HCT116 (cell line): Measurements from ENCODE around the gene AMDHD1. TPM values are rescaled to one million over a fixed set of nuclear protein-coding genes. Genes with fewer than 3 reads are reported as not detected.

ENCODE experiments used
- ATAC-seq: fragments of 200-7000 bp; cut with Tn5 transposase; 2 replicates; pipeline ENCODE4 v1.9.1; 2020; ENCODE audit warnings: mild to moderate bottlenecking, moderate library complexity
- BruUV-seq: library from RNA; stranded (reverse); fragments of 400-500 nt; replicated peaks from 2 replicates; lab custom pipeline; 2021; lab: Mats Ljungman, UMichigan
- CTCF ChIA-PET: fragments of 300-600 bp; sonication (Branson Sonifier 250); formaldehyde crosslinking; loops from one replicate; lab custom pipeline; 2021; ENCODE audit warnings: antibody characterized with exemption; lab: Charles Lee
- POLR2A ChIA-PET: fragments of 300-600, 350-600 bp; sonication (Branson Sonifier 250); formaldehyde crosslinking; loops from one replicate; lab custom pipeline; 2021; ENCODE audit warnings: antibody characterized with exemption; lab: Charles Lee
- RAD21 ChIA-PET, 2 experiments: fragments of 300-600 bp; sonication (Branson Sonifier 250); formaldehyde crosslinking; loops; one replicate each; lab custom pipeline; 2023; ENCODE audit warnings: low total read pairs in 2 of 2; ENCODE audit not compliant: uncharacterized antibody in 2 of 2, unreplicated experiment in 2 of 2, low non-redundant PET in 1 of 2; lab: Charles Lee
- DNase-seq: peaks from one replicate; pipeline ENCODE4 v3.0.0-alpha.2; 2010; ENCODE audit warnings: low read depth, low spot score
- H2AFZ ChIP-seq: fragments of 200-600 bp; shearing (Covaris generic), sonication (generic); 2 replicates; pipeline ENCODE4 v1.6.1; 2017; ENCODE audit warnings: low read depth, mixed run types, mixed read lengths, antibody characterized with exemption, low read length; ENCODE audit not compliant: poor library complexity, severe bottlenecking
- H3K27ac ChIP-seq: 2 replicates; pipeline ENCODE4 v1.5.1; 2012; ENCODE audit warnings: low read depth, low read length
- H3K27me3 ChIP-seq: fragments of 200-600 bp; sonication (generic); 2 replicates; pipeline ENCODE4 v1.6.1; 2016; ENCODE audit warnings: mixed run types, low read length, mixed read lengths; ENCODE audit not compliant: insufficient read depth
- H3K36me3 ChIP-seq, 2 experiments: fragments of 200-500 bp in 1 of 2; fragments of 200-600 bp in 1 of 2; sonication (Bioruptor generic) in 1 of 2; sonication (generic) in 1 of 2; 2 replicates each; pipeline versions ENCODE4 v1.5.1 to v1.6.1; 2014 to 2016; ENCODE audit warnings: low read length in 2 of 2, inconsistent platforms in 1 of 2, mixed read lengths in 1 of 2, mixed run types in 1 of 2; ENCODE audit not compliant: insufficient read depth in 2 of 2, control insufficient read depth in 1 of 2
- H3K4me1 ChIP-seq, 2 experiments: fragments of 200-600 bp in 1 of 2; sonication (generic) in 1 of 2; 2 replicates each; pipeline versions ENCODE4 v1.5.1 to v1.6.1; 2012 to 2017; ENCODE audit warnings: low read length in 2 of 2, inconsistent platforms in 1 of 2, mild to moderate bottlenecking in 1 of 2, mixed read lengths in 1 of 2, mixed run types in 1 of 2, moderate library complexity in 1 of 2; ENCODE audit not compliant: insufficient read depth in 2 of 2, control insufficient read depth in 1 of 2
- H3K4me2 ChIP-seq: fragments of 200-600 bp; sonication (generic); 2 replicates; pipeline ENCODE4 v1.6.1; 2017; ENCODE audit warnings: mixed run types, low read length, mixed read lengths
- H3K4me3 ChIP-seq, 2 experiments: fragments of 200-600 bp in 1 of 2; sonication (generic) in 1 of 2; replicated peaks in 1 of 2; 2 replicates each; pipeline ENCODE4 v1.5.1; 2011 to 2016; ENCODE audit warnings: low read length in 2 of 2, control low read depth in 1 of 2, low read depth in 1 of 2, mild to moderate bottlenecking in 1 of 2, mixed read lengths in 1 of 2, mixed run types in 1 of 2
- H3K79me2 ChIP-seq: fragments of 200-600 bp; sonication (generic); 2 replicates; pipeline ENCODE4 v1.6.1; 2017; ENCODE audit warnings: mild to moderate bottlenecking, mixed run types, low read length, moderate library complexity, mixed read lengths; ENCODE audit not compliant: insufficient read depth
- H3K9ac ChIP-seq: fragments of 200-600 bp; sonication (generic); 2 replicates; pipeline ENCODE4 v1.6.1; 2016; ENCODE audit warnings: low read length, mixed read lengths
- H3K9me2 ChIP-seq: fragments of 200-600 bp; sonication (generic), shearing (Covaris generic); 2 replicates; pipeline ENCODE4 v1.6.1; 2017; ENCODE audit warnings: mixed run types, mild to moderate bottlenecking, moderate library complexity; ENCODE audit not compliant: insufficient read depth
- H3K9me3 ChIP-seq, 2 experiments: fragments of 200-500 bp in 1 of 2; fragments of 200-600 bp in 1 of 2; sonication (Bioruptor generic) in 1 of 2; sonication (generic) in 1 of 2; 2 replicates each; pipeline ENCODE4 v1.6.1; 2014 to 2017; ENCODE audit warnings: low read length in 2 of 2, mixed read lengths in 2 of 2, inconsistent platforms in 1 of 2, low read depth in 1 of 2, mild to moderate bottlenecking in 1 of 2, mixed run types in 1 of 2, moderate library complexity in 1 of 2; ENCODE audit not compliant: control insufficient read depth in 1 of 2, insufficient read depth in 1 of 2
- H4K20me1 ChIP-seq: fragments of 200-600 bp; sonication (generic), shearing (Covaris generic); 2 replicates; pipeline ENCODE4 v1.6.1; 2017; ENCODE audit warnings: mixed run types, mild to moderate bottlenecking, moderate library complexity; ENCODE audit not compliant: insufficient read depth
- ATF3 ChIP-seq: IDR thresholded peaks from 2 replicates; pipeline ENCODE4 v1.6.1; 2012
- CBX3 ChIP-seq: IDR thresholded peaks from 2 replicates; pipeline ENCODE4 v1.6.1; 2012; ENCODE audit warnings: low read depth
- CEBPB ChIP-seq: IDR thresholded peaks from 2 replicates; pipeline ENCODE4 v1.6.1; 2012; ENCODE audit warnings: low read depth
- ELF1 ChIP-seq: IDR thresholded peaks from 2 replicates; pipeline ENCODE4 v1.6.1; 2012; ENCODE audit warnings: low read depth, borderline replicate concordance
- JUND ChIP-seq: IDR thresholded peaks from 2 replicates; pipeline ENCODE4 v1.6.1; 2012
- MAX ChIP-seq: IDR thresholded peaks from 2 replicates; pipeline ENCODE4 v1.6.1; 2012
- POLR2AphosphoS5 ChIP-seq: IDR thresholded peaks from 2 replicates; pipeline ENCODE4 v1.6.1; 2011; ENCODE audit warnings: mild to moderate bottlenecking, low read depth, low read length, moderate library complexity
- REST ChIP-seq: IDR thresholded peaks from 2 replicates; pipeline ENCODE4 v1.6.1; 2012; ENCODE audit warnings: low read depth
- SIN3A ChIP-seq: IDR thresholded peaks from 2 replicates; pipeline ENCODE4 v1.6.1; 2012; ENCODE audit warnings: low read depth
- SP1 ChIP-seq: IDR thresholded peaks from 2 replicates; pipeline ENCODE4 v1.6.1; 2012; ENCODE audit warnings: low read depth
- SRF ChIP-seq: IDR thresholded peaks from 2 replicates; pipeline ENCODE4 v1.6.1; 2012; ENCODE audit warnings: low read depth
- TCF7L2 ChIP-seq: IDR thresholded peaks from 2 replicates; pipeline ENCODE4 v1.7.0; 2011; ENCODE audit warnings: borderline replicate concordance, inconsistent platforms; ENCODE audit not compliant: insufficient read depth, insufficient read length; ENCODE audit errors: extremely low read depth
- YY1 ChIP-seq: IDR thresholded peaks from 2 replicates; pipeline ENCODE4 v1.6.1; 2011; ENCODE audit warnings: low read length, low read depth, moderate library complexity, mild to moderate bottlenecking; ENCODE audit not compliant: insufficient replicate concordance; ENCODE audit errors: extremely low read depth
- ZBTB33 ChIP-seq: IDR thresholded peaks from 2 replicates; pipeline ENCODE4 v1.6.1; 2011; ENCODE audit warnings: mild to moderate bottlenecking, low read length, moderate library complexity; ENCODE audit not compliant: insufficient replicate concordance; ENCODE audit errors: extremely low read depth
- ZNF274 ChIP-seq: fragments of 200-500 bp; sonication (Bioruptor generic); IDR thresholded peaks from 2 replicates; pipeline ENCODE4 v1.6.1; 2014; ENCODE audit warnings: mild to moderate bottlenecking, low read depth, low read length, inconsistent platforms
- intact Hi-C: fragments of 100-400 bp; cut with micrococcal nuclease; formaldehyde crosslinking; loops from 2 replicates; pipeline ENCODE4 v1.10.0; 2022
- total RNA-seq: library from RNA; stranded (reverse); gene quantifications from one replicate; pipeline ENCODE4 v1.2.1, GENCODE V29; 2021; ENCODE audit not compliant: unreplicated experiment

AMDHD1 gene
- total RNA-seq, 1 experiment from 2014 or later = 3.0 TPM

GRCh38 chr12:95972832-95973456, 29.8 kb downstream of the AMDHD1 start:
- Histone ChIP-seq H3K4me3 (no peak overlapping the region), H3K4me1 (peaks cover 0 to 7% of the 10 kb centered on the region in 2 experiments; a peak in 1 of 4 replicates), H3K9ac (no peak overlapping the region), H3K9me2 (no peaks in the 10 kb centered on the region), H2AFZ (no peak overlapping the region), H3K4me2 (no peak overlapping the region), H3K36me3 (no peaks in the 10 kb centered on the region), H3K9me3 (no peaks in the 10 kb centered on the region), H4K20me1 (no peaks in the 10 kb centered on the region), H3K79me2 (no peaks in the 10 kb centered on the region), H3K27ac (no peak overlapping the region), H3K27me3 (no peaks in the 10 kb centered on the region)
- intact Hi-C loops = no loop called here
- no TSS peak for BruUV-seq
- no peak for DNase-seq
- TF ChIP-seq CEBPB (no peak), ELF1 (no peak), TCF7L2 (no peak), SRF (no peak), YY1 (no peak), ZNF274 (no peak), SIN3A (no peak), ZBTB33 (no peak), MAX (no peak), JUND (no peak), SP1 (no peak), POLR2AphosphoS5 (no peak), ATF3 (no peak), CBX3 (no peak), REST (no peak)
- RAD21 ChIA-PET = interaction anchor here in 1 of 2 experiments (0.7 kb wide), 1 partner anchor 28 kb away, joined by 3 read pairs; no protein-coding TSS in a partner anchor
- ATAC-seq = no peak
- CTCF ChIA-PET = no interaction called here
- POLR2A ChIA-PET = no interaction called here
